Esophagus muscularis mucosa (tissue), 3 donors: ENCODE data around the gene MRPS11.

Experiments
- CTCF ChIP-seq, 3 experiments: fragments of 200-600 bp in 2 of 3; fragments of 450-650 bp in 1 of 3; sonication (generic) in 2 of 3; IDR thresholded peaks; one replicate each; pipeline ENCODE4 v1.5.1; 2017 to 2019; ENCODE audit warnings: antibody characterized with exemption in 3 of 3, mild to moderate bottlenecking in 2 of 3, moderate library complexity in 1 of 3
- POLR2AphosphoS5 ChIP-seq, 2 donors: sonication (generic); formaldehyde crosslinking; IDR thresholded peaks; one replicate each; pipeline ENCODE4 v1.6.1; 2017; ENCODE audit warnings: antibody characterized with exemption in 2 of 2

- no peak for TF ChIP-seq CTCF (IDR thresholded peaks at IDR 0.05)
- peak; percentile 75 to 88 for TF ChIP-seq POLR2AphosphoS5 (IDR thresholded peaks at IDR 0.05)
Measured at GRCh38 chr15:88467073-88467934, at the start of gene MRPS11, which contains the start of gene MRPL46.
